Endothelial cell of umbilical vein (primary cell): Measurements from ENCODE around the gene KANSL1L. TPM values are rescaled to one million over a fixed set of nuclear protein-coding genes. Genes with fewer than 3 reads are reported as not detected.

Source experiments
- BruUV-seq: library from RNA; stranded (reverse); fragments of 400-500 nt; replicated peaks from 2 replicates; lab custom pipeline; 2021; lab: Mats Ljungman, UMichigan
- CTCF ChIA-PET: fragments of 300-600, 350-600 bp; sonication (Branson Sonifier 250); formaldehyde crosslinking; loops from one replicate; lab custom pipeline; 2021; ENCODE audit warnings: antibody characterized with exemption, inconsistent platforms; lab: Charles Lee
- POLR2A ChIA-PET: fragments of 300-600, 350-600 bp; sonication (Branson Sonifier 250); formaldehyde crosslinking; loops from one replicate; lab custom pipeline; 2021; ENCODE audit warnings: antibody characterized with exemption, inconsistent platforms; lab: Charles Lee
- DNase-seq: peaks from one replicate; pipeline ENCODE4 v3.0.0-alpha.2; 2011; ENCODE audit warnings: low read depth, low spot score
- FAIRE-seq: peaks from 2 replicates; lab custom pipeline; 2011; peaks lifted over from hg19 to GRCh38; lab: Jason Lieb, UNC
- H2AFZ ChIP-seq: 2 replicates; pipeline ENCODE4 v1.6.0; 2012; ENCODE audit warnings: low read depth, low read length, control low read depth, inconsistent platforms
- H3K27ac ChIP-seq: 2 replicates; pipeline ENCODE4 v1.5.1; 2011; ENCODE audit warnings: low read depth, mild to moderate bottlenecking, control low read depth, low read length, moderate library complexity; ENCODE audit not compliant: insufficient read depth
- H3K27me3 ChIP-seq, 2 experiments: 2 replicates each; pipeline versions ENCODE4 v1.6.0 to v1.6.1; 2011; ENCODE audit warnings: low read length in 2 of 2, mixed read lengths in 1 of 2; ENCODE audit not compliant: control insufficient read depth in 2 of 2, insufficient read depth in 2 of 2
- H3K36me3 ChIP-seq, 2 experiments: 2 replicates in 1 of 2; 3 replicates in 1 of 2; pipeline ENCODE4 v1.5.1; 2011; ENCODE audit warnings: low read length in 2 of 2, mild to moderate bottlenecking in 1 of 2, moderate library complexity in 1 of 2; ENCODE audit not compliant: control insufficient read depth in 2 of 2, insufficient read depth in 2 of 2; ENCODE audit errors: extremely low read depth in 1 of 2
- H3K4me1 ChIP-seq: 3 replicates; pipeline ENCODE4 v1.5.1; 2011; ENCODE audit warnings: mild to moderate bottlenecking, low read length; ENCODE audit not compliant: control insufficient read depth, insufficient read depth; ENCODE audit errors: extremely low read depth
- H3K4me2 ChIP-seq: 2 replicates; pipeline ENCODE4 v1.6.1; 2011; ENCODE audit warnings: low read length, control low read depth, mixed read lengths; ENCODE audit not compliant: insufficient read depth
- H3K4me3 ChIP-seq, 3 experiments: fragments of 200-600 bp in 1 of 3; sonication (generic), shearing (Covaris generic) in 1 of 3; replicated peaks in 1 of 3; 2 replicates each; pipeline ENCODE4 v1.5.1; 2011 to 2016; ENCODE audit warnings: control low read depth in 3 of 3, low read length in 3 of 3, mild to moderate bottlenecking in 2 of 3, inconsistent platforms in 1 of 3, low read depth in 1 of 3, moderate library complexity in 1 of 3; ENCODE audit not compliant: insufficient read depth in 1 of 3
- H3K79me2 ChIP-seq: 2 replicates; pipeline ENCODE4 v1.6.0; 2012; ENCODE audit warnings: low read length, inconsistent platforms; ENCODE audit not compliant: control insufficient read depth, insufficient read depth
- H3K9ac ChIP-seq: replicated peaks from 2 replicates; pipeline ENCODE3; 2011; ENCODE audit warnings: low read length, control low read depth; ENCODE audit not compliant: insufficient read depth; ENCODE audit errors: extremely low read depth
- H3K9me1 ChIP-seq: replicated peaks from 3 replicates; pipeline ENCODE4 v1.6.0; 2011; ENCODE audit warnings: mild to moderate bottlenecking, low read length; ENCODE audit not compliant: control insufficient read depth, insufficient read depth; ENCODE audit errors: extremely low read depth
- H3K9me3 ChIP-seq: replicated peaks from 2 replicates; pipeline ENCODE4 v1.5.1; 2012; ENCODE audit warnings: low read length, inconsistent platforms; ENCODE audit not compliant: control insufficient read depth, insufficient read depth
- H4K20me1 ChIP-seq: replicated peaks from 2 replicates; pipeline ENCODE3; 2011; ENCODE audit warnings: mild to moderate bottlenecking, low read length; ENCODE audit not compliant: control insufficient read depth, insufficient read depth; ENCODE audit errors: extremely low read depth
- CTCF ChIP-seq, 2 donors: IDR thresholded peaks; 1 replicate in 1 of 2; 2 replicates in 1 of 2; pipeline ENCODE4 v1.5.1; 2011; ENCODE audit warnings: low read length in 2 of 2, mild to moderate bottlenecking in 2 of 2, moderate library complexity in 2 of 2, control low read depth in 1 of 2, inconsistent platforms in 1 of 2, low read depth in 1 of 2; ENCODE audit not compliant: insufficient read depth in 1 of 2; ENCODE audit errors: extremely low read depth in 1 of 2
- EZH2 ChIP-seq: IDR thresholded peaks from 2 replicates; pipeline ENCODE4 v1.6.1; 2012; ENCODE audit warnings: borderline replicate concordance, low read depth, mild to moderate bottlenecking, moderate library complexity, low read length, inconsistent platforms; ENCODE audit not compliant: severe bottlenecking
- FOS ChIP-seq: IDR thresholded peaks from 2 replicates; pipeline ENCODE4 v1.6.1; 2011; ENCODE audit warnings: mild to moderate bottlenecking, low read length, moderate library complexity, borderline replicate concordance; ENCODE audit not compliant: insufficient read depth
- GATA2 ChIP-seq: IDR thresholded peaks from 2 replicates; pipeline ENCODE4 v1.7.0; 2011; ENCODE audit warnings: low read depth, mild to moderate bottlenecking, moderate library complexity, mixed read lengths, low read length; ENCODE audit not compliant: insufficient read length, insufficient read depth
- JUN ChIP-seq: IDR thresholded peaks from 2 replicates; pipeline ENCODE4 v1.6.1; 2011; ENCODE audit warnings: borderline replicate concordance, low read depth; ENCODE audit not compliant: insufficient read length, insufficient read depth
- MAX ChIP-seq: IDR thresholded peaks from 2 replicates; pipeline ENCODE4 v1.6.1; 2011; ENCODE audit not compliant: insufficient read depth, insufficient read length
- MYC ChIP-seq: IDR thresholded peaks from one replicate; pipeline ENCODE4 v1.6.1; 2011; ENCODE audit warnings: mild to moderate bottlenecking, low read depth, low read length
- POLR2A ChIP-seq: IDR thresholded peaks from 2 replicates; pipeline ENCODE4 v1.6.1; 2012; ENCODE audit warnings: low read depth, mild to moderate bottlenecking, control low read depth, low read length
- POLR2AphosphoS5 ChIP-seq: IDR thresholded peaks from 2 replicates; pipeline ENCODE4 v1.6.1; 2012; ENCODE audit warnings: low read depth, mild to moderate bottlenecking, control low read depth, low read length, moderate library complexity; ENCODE audit not compliant: insufficient read depth
- dilution Hi-C: fragments of 300-500 bp; cut with MboI; formaldehyde crosslinking; loops from one replicate; pipeline ENCODE4 v1.15.0; 2019; ENCODE audit warnings: low sequenced_read_pairs; ENCODE audit not compliant: extremely low pct_ligation_motif_present
- intact Hi-C: fragments of 100-400 bp; cut with micrococcal nuclease; formaldehyde crosslinking; loops from one replicate; pipeline ENCODE4 v1.10.0; 2022
- polyA plus RNA-seq, 4 experiments: library from polyadenylated mRNA; depleted of rRNA in 3 of 4; stranded (reverse) in 3 of 4; unstranded in 1 of 4; fragments of >200 nt; gene quantifications; 2 replicates each; pipeline versions ENCODE4 v1.2.1 to v1.2.3, GENCODE V29; 2011 to 2012; ENCODE audit warnings: missing spikeins in 1 of 4
- total RNA-seq: library from RNA; stranded (reverse); gene quantifications from 2 replicates; pipeline ENCODE4 v1.2.3, GENCODE V29; 2021

KANSL1L gene
- total and polyA plus RNA-seq, 2 donors (not counting 3 experiments of a cell fraction or from before 2014, with no cell fraction given): 4.3 to 14.0 TPM

- intact Hi-C loops: loop anchor here (5.0 kb wide), 1 partner anchor 357 kb away; no protein-coding TSS in a partner anchor
- Histone ChIP-seq H3K4me1 (no peaks in the 10 kb centered on the region), H3K4me3 (no peak overlapping the region), H2AFZ (no peak overlapping the region), H3K27ac (no peak overlapping the region), H3K9me3 (no peaks in the 10 kb centered on the region), H3K4me2 (no peak overlapping the region), H3K27me3 (no peaks in the 10 kb centered on the region), H4K20me1 (no peaks in the 10 kb centered on the region), H3K9me1 (no peaks in the 10 kb centered on the region), H3K9ac (no peak overlapping the region), H3K79me2 (no peaks in the 10 kb centered on the region), H3K36me3 (no peaks in the 10 kb centered on the region)
- dilution Hi-C loops: no loop called here
- no TSS peak for BruUV-seq
- TF ChIP-seq MAX (no peak), EZH2 (no peak), POLR2A (no peak), POLR2AphosphoS5 (no peak), JUN (no peak), CTCF (IDR thresholded peaks at IDR 0.05; ENCODE audit: extremely low read depth in 1 of 2, insufficient read depth in 1 of 2, low read depth in 1 of 2, low read length in 2 of 2) (no peak), GATA2 (no peak), FOS (no peak), MYC (no peak)
- ChIA-PET CTCF (interaction anchor here (0.6 to 1.1 kb wide), 3 partner anchors 10 to 11 kb away, joined by 3 to 4 read pairs (median 3); no protein-coding TSS in a partner anchor), POLR2A (interaction anchor here (0.5 kb wide), 1 partner anchor 15 kb away, joined by 4 read pairs; no protein-coding TSS in a partner anchor)
- FAIRE-seq: no peak
- no peak for DNase-seq
These were observed 121.4 kb downstream of the KANSL1L start for GRCh38 chr2:210049831-210050230.
